Stimulated activated CD8-positive, alpha-beta memory T cell treated with anti-CD3 and anti-CD28 coated beads, Interleukin-4, amount 100 ng/mL, for 48 hours (primary cell): ENCODE data around the gene AHSP.
A peak's percentile ranks its signal among the peaks of the same experiment; 100 is the strongest.
"Not testable (repeated sequence)": the region's sequence is repeated elsewhere in the genome, so short reads cannot be mapped to it uniquely, and the experiment has no call there.

Experiments used
- DNase-seq: peaks from one replicate; pipeline ENCODE4 v3.0.0-alpha.2; 2020

Gene AHSP

GRCh38 chr16:31527734-31528274, at the start of gene AHSP:
Gene AHSP (plus strand): TSS chr16:31527900. CDS start chr16:31528140, 240 bp downstream.
- DNase-seq: no peak

GRCh38 chr16:31478956-31479355, 48.7 kb upstream of the AHSP start:
- no peak for DNase-seq

GRCh38 chr16:31479751-31480150, 47.9 kb upstream of the AHSP start:
- no peak for DNase-seq

- no peak for DNase-seq
Measured at GRCh38 chr16:31480851-31481536, 46.7 kb upstream of the AHSP start.

- DNase-seq: no peak
Measured at GRCh38 chr16:31483081-31483480, 44.6 kb upstream of the AHSP start, which contains the start of gene SLC5A2. Gene SLC5A2 (plus strand): TSS chr16:31483123. CDS start chr16:31483137, 14 bp downstream.

GRCh38 chr16:31484048-31484447, 43.7 kb upstream of the AHSP start:
- not testable (repeated sequence) for DNase-seq

- DNase-seq: no peak
Measured at GRCh38 chr16:31484491-31485171, 43.1 kb upstream of the AHSP start.

GRCh38 chr16:31485571-31485970, 42.1 kb upstream of the AHSP start:
- DNase-seq: no peak

- DNase-seq: no peak
Measured at GRCh38 chr16:31486045-31486444, 41.7 kb upstream of the AHSP start.

- DNase-seq: no peak
Measured at GRCh38 chr16:31487071-31487719, 40.5 kb upstream of the AHSP start.

GRCh38 chr16:31487720-31488467, 39.8 kb upstream of the AHSP start:
- DNase-seq: peak; percentile 71

GRCh38 chr16:31488468-31489297, 39.0 kb upstream of the AHSP start:
- DNase-seq: no peak

GRCh38 chr16:31489298-31489564, 38.5 kb upstream of the AHSP start:
- DNase-seq: no peak

GRCh38 chr16:31489616-31490584, 37.8 kb upstream of the AHSP start:
- no peak for DNase-seq

- no peak for DNase-seq
Measured at GRCh38 chr16:31491778-31492418, 35.8 kb upstream of the AHSP start.

GRCh38 chr16:31493506-31494125, 34.1 kb upstream of the AHSP start:
- no peak for DNase-seq

GRCh38 chr16:31496670-31497069, 31.0 kb upstream of the AHSP start:
- DNase-seq: no peak

- DNase-seq: no peak
Measured at GRCh38 chr16:31498493-31498892, 29.2 kb upstream of the AHSP start.

GRCh38 chr16:31499928-31500327, 27.8 kb upstream of the AHSP start:
- DNase-seq: no peak
